Stimulated activated effector memory CD8-positive, alpha-beta T cell treated with anti-CD3 and anti-CD28 coated beads, Interleukin-12 subunit alpha, Interleukin-12 subunit beta, amount 100 ng/mL, for 72 hours (primary cell): ENCODE measurements around the gene CDK11A.
"Not testable (repeated sequence)": the region's sequence is repeated elsewhere in the genome, so short reads cannot be mapped to it uniquely, and the experiment has no call there.

Experiments used
- ATAC-seq: fragments of 150-1000 bp; cut with Tn5 transposase; 2 replicates; pipeline ENCODE4 v1.10.0; 2021
- DNase-seq, 2 donors: peaks; one replicate each; pipeline ENCODE4 v3.0.0; 2021 to 2022; ENCODE audit warnings: low spot score in 2 of 2
- H3K27ac Mint-ChIP-seq: one replicate; pipeline ENCODE4 v1.8.0; 2022; ENCODE audit warnings: mild to moderate bottlenecking, mixed read lengths
- H3K36me3 Mint-ChIP-seq: one replicate; pipeline ENCODE4 v1.8.0; 2022; ENCODE audit warnings: mild to moderate bottlenecking, mixed read lengths
- H3K4me1 Mint-ChIP-seq: one replicate; pipeline ENCODE4 v1.8.0; 2022; ENCODE audit warnings: mixed read lengths
- H3K4me3 Mint-ChIP-seq: one replicate; pipeline ENCODE4 v1.8.0; 2022; ENCODE audit warnings: mild to moderate bottlenecking, mixed read lengths
- H3K9me3 Mint-ChIP-seq: one replicate; pipeline ENCODE4 v1.8.0; 2022; ENCODE audit warnings: mixed read lengths

The CDK11A gene

DNA sequence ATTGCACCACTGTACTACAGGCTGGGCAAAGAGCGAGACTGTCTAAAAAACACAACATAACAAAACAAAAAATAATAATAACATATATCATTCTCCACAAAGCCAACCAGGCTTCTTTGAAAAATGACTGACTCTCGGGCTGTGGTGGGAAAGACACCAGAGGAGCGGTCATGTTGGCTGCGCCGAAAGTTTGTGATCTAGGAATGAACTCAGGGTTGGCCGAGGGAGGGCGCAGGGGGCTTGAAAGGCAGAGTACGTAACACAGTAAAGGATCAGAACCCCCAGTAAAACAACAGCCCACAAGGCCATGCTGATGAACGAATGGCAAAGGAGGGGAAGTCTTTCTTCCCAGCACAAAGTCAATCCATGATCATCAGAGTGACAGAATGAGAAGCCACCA is 36.3 kb downstream of the CDK11A start:
- no peak overlapping the region for H3K4me3 Mint-ChIP-seq
- H3K36me3 Mint-ChIP-seq, result peaks cover 37% of the 10 kb centered on the region
- H3K9me3 Mint-ChIP-seq, result no peaks in the 10 kb centered on the region
- no peak overlapping the region for H3K27ac Mint-ChIP-seq
- ATAC-seq, result no peak
- no peak for DNase-seq
- peaks cover 12% of the 10 kb centered on the region for H3K4me1 Mint-ChIP-seq

GRCh38 chr1:1684031-1684681 is 40.0 kb downstream of the CDK11A start:
- no peak overlapping the region for H3K4me3 Mint-ChIP-seq
- no peaks in the 10 kb centered on the region for H3K9me3 Mint-ChIP-seq
- no peak for DNase-seq
- peaks cover 30% of the 10 kb centered on the region for H3K36me3 Mint-ChIP-seq
- no peak overlapping the region for H3K27ac Mint-ChIP-seq
- peaks cover 16% of the 10 kb centered on the region for H3K4me1 Mint-ChIP-seq
- no peak for ATAC-seq

GRCh38 chr1:1683104-1683905 is 40.9 kb downstream of the CDK11A start:
- no peaks in the 10 kb centered on the region for H3K9me3 Mint-ChIP-seq
- peaks cover 36% of the 10 kb centered on the region for H3K36me3 Mint-ChIP-seq
- H3K27ac Mint-ChIP-seq, result no peak overlapping the region
- ATAC-seq, result no peak
- no peak overlapping the region for H3K4me3 Mint-ChIP-seq
- no peak for DNase-seq
- H3K4me1 Mint-ChIP-seq, result peaks cover 25% of the 10 kb centered on the region

- peaks cover 41% of the 10 kb centered on the region for H3K36me3 Mint-ChIP-seq
- DNase-seq (no peak), ATAC-seq (no peak)
- H3K9me3 Mint-ChIP-seq, result no peaks in the 10 kb centered on the region
- no peak overlapping the region for H3K4me3 Mint-ChIP-seq
- peaks cover 30% of the 10 kb centered on the region for H3K4me1 Mint-ChIP-seq
- H3K27ac Mint-ChIP-seq, result no peak overlapping the region
These were observed 43.3 kb downstream of the CDK11A start for GRCh38 chr1:1680912-1681273.

DNA sequence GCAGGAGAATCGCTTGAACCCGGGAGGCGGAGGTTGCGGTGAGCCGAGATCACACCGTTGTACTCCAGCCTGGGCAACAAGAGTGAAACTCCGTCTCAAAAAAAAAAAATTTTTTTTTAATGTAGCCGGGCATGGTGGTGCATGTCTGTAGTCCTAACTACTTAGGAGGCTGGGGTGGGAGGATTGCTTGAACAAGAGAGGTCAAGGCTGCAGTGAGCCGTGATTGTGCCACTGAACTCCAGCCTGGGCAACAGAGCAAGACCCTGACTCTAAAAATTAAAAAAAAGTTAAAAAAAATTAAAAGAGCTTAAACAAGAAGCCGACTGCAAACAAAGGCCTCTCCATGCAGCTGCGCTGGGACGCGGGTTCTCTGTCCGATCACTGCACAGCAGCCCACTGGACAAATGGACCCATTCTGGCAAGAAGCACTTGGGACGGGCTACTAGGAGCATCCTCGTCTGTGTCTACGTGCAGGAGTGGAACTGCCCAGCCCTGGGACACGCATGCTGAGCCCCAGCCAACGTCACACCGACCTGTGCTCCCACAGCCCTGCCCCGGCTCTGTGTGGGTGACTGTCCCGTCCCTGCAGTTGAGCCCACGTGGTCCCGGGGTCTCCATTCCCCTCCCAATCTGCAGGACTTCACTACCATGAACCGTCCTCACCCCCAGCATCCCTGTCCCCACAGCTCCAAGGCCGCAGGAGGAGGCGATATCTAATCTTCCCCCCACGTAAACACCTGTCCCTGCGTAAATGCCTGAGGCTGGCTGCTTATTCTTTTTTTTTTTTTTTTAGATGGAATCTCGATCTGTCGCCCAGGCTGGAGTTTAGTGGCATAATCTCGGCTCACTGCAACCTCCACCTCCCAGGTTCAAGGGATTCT is 43.9 kb downstream of the CDK11A start:
- DNase-seq (no peak), ATAC-seq (no peak)
- Mint-ChIP-seq H3K36me3 (peaks cover 37% of the 10 kb centered on the region), H3K4me3 (no peak overlapping the region), H3K9me3 (no peaks in the 10 kb centered on the region), H3K27ac (no peak overlapping the region), H3K4me1 (peaks cover 27% of the 10 kb centered on the region)

GRCh38 chr1:1678581-1679380 is 45.4 kb downstream of the CDK11A start:
- Mint-ChIP-seq H3K4me3 (peak overlapping the region; percentile 91), H3K36me3 (peaks cover 39% of the 10 kb centered on the region), H3K9me3 (no peaks in the 10 kb centered on the region), H3K4me1 (peaks cover 30% of the 10 kb centered on the region), H3K27ac (peak overlapping the region; percentile 97)
- ATAC-seq, result peak; percentile 81
- peak; percentile 38 to 63 for DNase-seq

DNA sequence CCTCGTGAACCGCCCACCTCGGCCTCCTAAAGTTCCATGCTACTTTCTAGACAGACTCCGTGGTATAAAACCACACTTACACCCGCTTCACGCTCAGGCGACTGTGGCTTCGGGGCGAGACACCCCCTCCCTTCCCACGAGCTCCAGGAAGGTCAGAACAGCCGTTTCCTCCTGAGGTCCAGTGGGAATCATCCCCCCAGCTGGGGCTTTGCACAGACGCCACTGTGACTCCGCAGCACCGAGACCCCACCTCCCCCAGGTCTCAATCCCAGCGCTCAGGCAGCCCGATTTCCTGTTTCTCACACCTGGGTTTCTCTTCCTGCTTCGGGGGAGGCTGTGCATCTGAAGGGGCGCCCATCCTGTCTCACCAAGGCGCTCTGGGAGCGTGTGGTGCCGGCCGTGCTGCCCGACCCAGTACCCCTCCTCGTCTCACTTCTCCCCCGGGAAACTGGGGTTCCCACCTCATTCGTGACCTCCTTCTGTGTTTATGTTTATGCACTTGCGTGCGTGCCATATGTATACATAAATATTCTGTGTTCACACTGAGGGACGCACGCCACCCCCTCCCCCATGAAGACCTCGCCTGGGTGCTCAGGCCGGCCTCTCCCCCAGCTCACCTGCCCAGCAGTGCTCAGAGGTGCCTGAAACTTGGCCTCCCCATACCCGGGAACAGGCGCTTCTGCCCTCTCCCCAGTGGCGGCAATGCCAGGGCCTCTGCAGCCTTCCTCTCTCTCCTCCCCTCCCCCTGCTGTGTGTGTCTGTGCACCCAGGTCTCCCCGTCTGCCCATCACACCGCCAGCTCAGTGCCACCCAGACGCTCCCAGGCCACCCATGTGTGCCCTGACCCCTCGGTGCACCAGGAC is 46.2 kb downstream of the CDK11A start:
- H3K9me3 Mint-ChIP-seq, result no peaks in the 10 kb centered on the region
- peak; percentile 59 for ATAC-seq
- H3K4me1 Mint-ChIP-seq, result peaks cover 30% of the 10 kb centered on the region
- peak overlapping the region; percentile 91 for H3K4me3 Mint-ChIP-seq
- peaks cover 39% of the 10 kb centered on the region for H3K36me3 Mint-ChIP-seq
- H3K27ac Mint-ChIP-seq, result peak overlapping the region; percentile 97
- DNase-seq, result peak; percentile 20 to 68

GRCh38 chr1:1676087-1676486 is 48.1 kb downstream of the CDK11A start:
- not testable (repeated sequence) for H3K9me3 Mint-ChIP-seq, H3K27ac Mint-ChIP-seq, H3K4me3 Mint-ChIP-seq, ATAC-seq, DNase-seq
- Mint-ChIP-seq H3K4me1 (peaks cover 30% of the 10 kb centered on the region), H3K36me3 (peaks cover 48% of the 10 kb centered on the region)

DNA sequence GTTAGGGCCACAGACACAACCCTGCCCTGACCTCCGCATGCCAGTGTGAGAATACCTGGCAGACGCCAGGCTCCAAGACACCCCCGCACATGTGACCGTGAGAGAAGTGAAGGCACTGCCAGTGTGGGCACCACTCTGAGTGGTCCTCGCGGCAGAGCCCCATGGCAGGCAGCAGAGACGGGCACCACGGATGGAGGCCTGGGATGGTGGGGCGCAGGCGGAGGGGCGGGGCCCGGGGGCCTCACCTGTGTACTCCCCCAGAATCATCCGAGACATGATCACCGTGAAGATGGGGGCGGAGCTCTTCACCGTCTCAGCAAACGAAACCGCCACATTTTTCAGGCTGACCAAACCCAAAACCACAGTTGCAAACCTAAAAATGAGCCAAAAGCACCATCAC is 48.9 kb downstream of the CDK11A start:
- not testable (repeated sequence) for H3K27ac Mint-ChIP-seq, H3K4me3 Mint-ChIP-seq, H3K9me3 Mint-ChIP-seq, ATAC-seq, DNase-seq
- Mint-ChIP-seq H3K36me3 (peaks cover 57% of the 10 kb centered on the region), H3K4me1 (peaks cover 30% of the 10 kb centered on the region)

- H3K36me3 Mint-ChIP-seq, result peaks cover 61% of the 10 kb centered on the region
- H3K4me3 Mint-ChIP-seq, H3K9me3 Mint-ChIP-seq, DNase-seq, H3K27ac Mint-ChIP-seq: not testable (repeated sequence)
- peaks cover 30% of the 10 kb centered on the region for H3K4me1 Mint-ChIP-seq
- peak; percentile 25 for ATAC-seq
These were observed 49.4 kb downstream of the CDK11A start for GRCh38 chr1:1674806-1675205.

GRCh38 chr1:1672181-1672965 is 51.8 kb downstream of the CDK11A start:
- no peak for DNase-seq
- H3K4me1 Mint-ChIP-seq, result peaks cover 8% of the 10 kb centered on the region
- peaks cover 68% of the 10 kb centered on the region for H3K36me3 Mint-ChIP-seq
- no peak overlapping the region for H3K4me3 Mint-ChIP-seq
- ATAC-seq, result no peak
- no peak overlapping the region for H3K27ac Mint-ChIP-seq
- H3K9me3 Mint-ChIP-seq, result no peaks in the 10 kb centered on the region

- Mint-ChIP-seq H3K36me3 (peaks cover 74% of the 10 kb centered on the region), H3K4me3 (no peak overlapping the region), H3K27ac (no peak overlapping the region), H3K9me3 (no peaks in the 10 kb centered on the region), H3K4me1 (peaks cover 5% of the 10 kb centered on the region)
- ATAC-seq (no peak), DNase-seq (no peak)
These were observed 52.6 kb downstream of the CDK11A start for GRCh38 chr1:1671365-1672119.

DNA sequence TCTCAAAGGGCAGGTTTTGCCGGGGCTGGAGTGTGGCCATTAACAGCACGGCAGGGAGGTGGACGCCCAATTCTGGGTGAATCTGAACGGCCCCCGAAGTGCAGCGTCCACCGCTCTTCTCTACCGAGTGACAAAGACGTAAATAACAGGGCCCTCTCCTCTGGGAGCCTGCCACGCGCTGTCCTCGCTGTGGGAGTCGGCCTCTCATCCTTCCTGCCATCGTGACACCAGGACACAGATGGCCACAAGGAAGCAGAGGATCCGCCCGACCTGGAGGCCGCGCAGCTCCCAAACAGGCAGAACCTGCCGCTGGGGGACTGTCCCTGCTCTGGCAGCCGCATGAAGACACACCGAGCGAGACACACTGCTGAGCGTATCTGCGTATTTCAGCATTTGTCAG is 53.3 kb downstream of the CDK11A start:
- DNase-seq (no peak), ATAC-seq (no peak)
- no peak overlapping the region for H3K4me3 Mint-ChIP-seq
- no peak overlapping the region for H3K27ac Mint-ChIP-seq
- H3K4me1 Mint-ChIP-seq, result peaks cover 5% of the 10 kb centered on the region
- no peaks in the 10 kb centered on the region for H3K9me3 Mint-ChIP-seq
- peaks cover 81% of the 10 kb centered on the region for H3K36me3 Mint-ChIP-seq
